Ishikawa (cell line): ENCODE data around the gene LRRC51.

Experiments
- CEBPB ChIP-seq: IDR thresholded peaks from 2 replicates; pipeline ENCODE4 v1.6.1; 2012
- CREB1 ChIP-seq: IDR thresholded peaks from 2 replicates; pipeline ENCODE4 v1.6.1; 2012; ENCODE audit warnings: low read depth
- EGR1 ChIP-seq: IDR thresholded peaks from 2 replicates; pipeline ENCODE4 v1.6.1; 2012
- EP300 ChIP-seq: IDR thresholded peaks from 2 replicates; pipeline ENCODE4 v1.6.1; 2012; ENCODE audit warnings: borderline replicate concordance
- FOXM1 ChIP-seq: IDR thresholded peaks from 2 replicates; pipeline ENCODE4 v1.6.1; 2012; ENCODE audit warnings: low read depth, borderline replicate concordance
- MAX ChIP-seq: IDR thresholded peaks from 2 replicates; pipeline ENCODE4 v1.6.1; 2012
- NFIC ChIP-seq: IDR thresholded peaks from 2 replicates; pipeline ENCODE4 v1.6.1; 2012
- RAD21 ChIP-seq: IDR thresholded peaks from 2 replicates; pipeline ENCODE4 v1.6.1; 2012; ENCODE audit warnings: low read depth
- REST ChIP-seq: IDR thresholded peaks from 2 replicates; pipeline ENCODE4 v1.6.1; 2012; ENCODE audit warnings: low read depth, mild to moderate bottlenecking
- TAF1 ChIP-seq: IDR thresholded peaks from 2 replicates; pipeline ENCODE4 v1.6.1; 2012; ENCODE audit warnings: low read depth, mild to moderate bottlenecking
- TCF12 ChIP-seq: IDR thresholded peaks from 2 replicates; pipeline ENCODE4 v1.6.1; 2012; ENCODE audit warnings: low read depth
- TEAD4 ChIP-seq: IDR thresholded peaks from 2 replicates; pipeline ENCODE4 v1.6.1; 2012
- USF1 ChIP-seq: IDR thresholded peaks from 2 replicates; pipeline ENCODE4 v1.6.1; 2012
- YY1 ChIP-seq: IDR thresholded peaks from 2 replicates; pipeline ENCODE4 v1.6.1; 2012; ENCODE audit warnings: low read depth
- ZBTB7A ChIP-seq: IDR thresholded peaks from 2 replicates; pipeline ENCODE4 v1.6.1; 2012; ENCODE audit warnings: low read depth

The LRRC51 gene

GRCh38 chr11:72078477-72078876 is 2.2 kb upstream of the LRRC51 start:
- TF ChIP-seq TCF12 (no peak), REST (no peak), MAX (no peak), CEBPB (no peak), RAD21 (no peak), EP300 (no peak), ZBTB7A (no peak), EGR1 (no peak), TAF1 (no peak), CREB1 (no peak), TEAD4 (no peak), YY1 (no peak)

GRCh38 chr11:72079819-72080325 is 778 bp upstream of the LRRC51 start:
- TF ChIP-seq CEBPB (no peak), CREB1 (no peak), TCF12 (no peak), TAF1 (no peak), RAD21 (no peak), TEAD4 (no peak), MAX (no peak), ZBTB7A (no peak), FOXM1 (no peak), EP300 (no peak), NFIC (no peak), YY1 (no peak), EGR1 (no peak), USF1 (no peak), REST (no peak)

GRCh38 chr11:72081184-72081644 is 564 bp downstream of the LRRC51 start:
- TF ChIP-seq YY1 (no peak), CEBPB (no peak), EP300 (no peak), RAD21 (no peak), ZBTB7A (no peak), NFIC (no peak), CREB1 (no peak), TEAD4 (no peak), TCF12 (no peak), REST (no peak), MAX (no peak)

- TF ChIP-seq TEAD4: no peak
- TF ChIP-seq TAF1: no peak
- TF ChIP-seq RAD21: no peak
- TF ChIP-seq YY1: no peak
- no peak for TF ChIP-seq MAX
- TF ChIP-seq USF1: no peak
- TF ChIP-seq CEBPB: no peak
- no peak for TF ChIP-seq CREB1
- TF ChIP-seq EGR1: no peak
- TF ChIP-seq EP300: no peak
- TF ChIP-seq FOXM1: no peak
- no peak for TF ChIP-seq ZBTB7A
- no peak for TF ChIP-seq REST
- no peak for TF ChIP-seq TCF12
Observed at GRCh38 chr11:72081821-72082453, 1.3 kb downstream of the LRRC51 start.
